ENCODE measurements around the gene ERF.

Gene ERF

GRCh38 chr19:42254850-42255765 lies at the start of gene ERF:
TSS of gene ERF (minus strand) at chr19:42255128. CDS start at chr19:42254999, 129 bp downstream.
- DNase-seq, result peak; percentile 90

- no peak for DNase-seq
These were observed 48.9 kb upstream of the ERF start for GRCh38 chr19:42303876-42304275.

- DNase-seq, result no peak
These were observed 48.2 kb upstream of the ERF start for GRCh38 chr19:42303101-42303464.

- peak; percentile 26 for DNase-seq
These were observed 46.8 kb upstream of the ERF start, which contains the start of gene PRR19 for GRCh38 chr19:42301646-42302203. TSS of gene PRR19 (plus strand) at chr19:42302132. CDS start at chr19:42309585, 7,453 bp downstream.

- no peak for DNase-seq
These were observed 42.1 kb upstream of the ERF start for GRCh38 chr19:42297039-42297438.

- peak; percentile 81 for DNase-seq
These were observed 41.0 kb upstream of the ERF start for GRCh38 chr19:42295831-42296525.

GRCh38 chr19:42295342-42295741 lies 40.4 kb upstream of the ERF start:
- no peak for DNase-seq

- no peak for DNase-seq
These were observed 39.7 kb upstream of the ERF start for GRCh38 chr19:42294471-42295137.

GRCh38 chr19:42293948-42294347 lies 39.0 kb upstream of the ERF start:
- no peak for DNase-seq

GRCh38 chr19:42293540-42293939 lies 38.6 kb upstream of the ERF start:
- no peak for DNase-seq

GRCh38 chr19:42292963-42293362 lies 38.0 kb upstream of the ERF start:
- no peak for DNase-seq

GRCh38 chr19:42292042-42292960 lies 37.4 kb upstream of the ERF start:
- no peak for DNase-seq

- DNase-seq, result no peak
These were observed 36.5 kb upstream of the ERF start for GRCh38 chr19:42291435-42291810.

- peak; percentile 41 for DNase-seq
These were observed 35.9 kb upstream of the ERF start for GRCh38 chr19:42290523-42291434.

- DNase-seq, result no peak
These were observed 35.2 kb upstream of the ERF start for GRCh38 chr19:42290136-42290522.

GRCh38 chr19:42289556-42290041 lies 34.7 kb upstream of the ERF start:
- no peak for DNase-seq

- DNase-seq, result no peak
These were observed 34.1 kb upstream of the ERF start for GRCh38 chr19:42288881-42289555.

- DNase-seq, result no peak
These were observed 33.5 kb upstream of the ERF start for GRCh38 chr19:42288387-42288786.

GRCh38 chr19:42287827-42288107 lies 32.8 kb upstream of the ERF start:
- no peak for DNase-seq

- DNase-seq, result no peak
These were observed 32.3 kb upstream of the ERF start for GRCh38 chr19:42287017-42287826.
